K562 (cell line): ENCODE results near the gene UFC1. TPM values are rescaled to one million over a fixed set of nuclear protein-coding genes. Genes with fewer than 3 reads are reported as not detected.

Experiments used
- ELF4 ChIP-seq: fragments of 450-650 bp; formaldehyde crosslinking; IDR thresholded peaks from 2 replicates; pipeline ENCODE4 v1.4.0; 2022; ENCODE audit warnings: missing genetic modification characterization
- EP400 ChIP-seq: fragments of 450-650 bp; IDR thresholded peaks from 2 replicates; pipeline ENCODE4 v1.6.1; 2017; ENCODE audit warnings: antibody characterized with exemption, mild to moderate bottlenecking, moderate library complexity
- HSF4 ChIP-seq: fragments of 250-450 bp; sonication (Bioruptor Pico); IDR thresholded peaks from 2 replicates; pipeline ENCODE4 v2.1.2; 2022; ENCODE audit warnings: mild to moderate bottlenecking, moderate library complexity, borderline replicate concordance
- MLX ChIP-seq, 2 experiments: fragments of 450-650 bp in 1 of 2; sonication (generic) in 1 of 2; formaldehyde crosslinking; conservative IDR thresholded peaks; 2 replicates each; pipeline versions ENCODE4 v1.4.0 to v1.8.1; 2020 to 2022; ENCODE audit warnings: mild to moderate bottlenecking in 1 of 2, missing genetic modification reagents in 1 of 2
- MYBL2 ChIP-seq, 2 experiments: fragments of 450-650 bp in 1 of 2; sonication (generic) in 1 of 2; formaldehyde crosslinking in 1 of 2; IDR thresholded peaks; 2 replicates each; pipeline versions ENCODE4 v1.6.1 to v1.8.1; 2017 to 2022; ENCODE audit warnings: borderline replicate concordance in 1 of 2, inconsistent platforms in 1 of 2, low read depth in 1 of 2, mild to moderate bottlenecking in 1 of 2, missing genetic modification reagents in 1 of 2, moderate library complexity in 1 of 2
- NCOA4 ChIP-seq: fragments of 450-650 bp; IDR thresholded peaks from 2 replicates; pipeline ENCODE4 v1.6.1; 2018; ENCODE audit warnings: mild to moderate bottlenecking; ENCODE audit not compliant: partially characterized antibody
- PREB ChIP-seq: sonication (generic); formaldehyde crosslinking; IDR thresholded peaks from 2 replicates; pipeline ENCODE4 v1.8.1; 2023; ENCODE audit warnings: mild to moderate bottlenecking, missing genetic modification reagents
- RBM17 ChIP-seq: fragments of 200-400 bp; formaldehyde crosslinking; IDR thresholded peaks from 2 replicates; pipeline ENCODE4 v1.6.1; 2017; ENCODE audit warnings: low read depth, mild to moderate bottlenecking, low read length, borderline replicate concordance
- RCOR1 ChIP-seq, 2 experiments: IDR thresholded peaks; 2 replicates each; pipeline ENCODE4 v1.6.1; 2012; ENCODE audit warnings: low read depth in 2 of 2, low read length in 2 of 2, borderline replicate concordance in 1 of 2, improper control_type of control experiment in 1 of 2
- SNRNP70 ChIP-seq: fragments of 200-400 bp; formaldehyde crosslinking; optimal IDR thresholded peaks from 2 replicates; pipeline ENCODE3; 2017; ENCODE audit warnings: low read depth, low read length
- SOX6 ChIP-seq: fragments of 450-650 bp; IDR thresholded peaks from 2 replicates; pipeline ENCODE4 v1.6.1; 2014; ENCODE audit warnings: mild to moderate bottlenecking
- TEAD4 ChIP-seq, 2 experiments: sonication (generic) in 1 of 2; formaldehyde crosslinking in 1 of 2; IDR thresholded peaks; 2 replicates each; pipeline versions ENCODE4 v1.6.1 to v1.8.0; 2012 to 2022; ENCODE audit warnings: borderline replicate concordance in 1 of 2, inconsistent platforms in 1 of 2, low read length in 1 of 2, mild to moderate bottlenecking in 1 of 2, missing genetic modification reagents in 1 of 2
- U2AF1 ChIP-seq: fragments of 200-400 bp; formaldehyde crosslinking; optimal IDR thresholded peaks from 2 replicates; pipeline ENCODE3; 2017; ENCODE audit warnings: mild to moderate bottlenecking, low read depth, low read length, moderate library complexity
- ZBTB11 ChIP-seq, 3 experiments: fragments of 200-800 bp in 1 of 3; fragments of 250-450 bp in 1 of 3; fragments of 450-650 bp in 1 of 3; sonication (Bioruptor Pico) in 1 of 3; sonication (Bioruptor generic) in 1 of 3; formaldehyde crosslinking in 1 of 3; IDR thresholded peaks; 2 replicates each; pipeline versions ENCODE4 v1.6.1 to v1.8.0; 2016 to 2022; ENCODE audit warnings: mild to moderate bottlenecking in 2 of 3, missing genetic modification characterization in 2 of 3, missing compliant biosample characterization in 1 of 3, moderate library complexity in 1 of 3
- ZNF347 ChIP-seq: fragments of 450-650 bp; formaldehyde crosslinking; IDR thresholded peaks from 2 replicates; pipeline ENCODE4 v1.4.0; 2020; ENCODE audit warnings: low read depth, mild to moderate bottlenecking, moderate library complexity
- ZNF639 ChIP-seq, 2 experiments: fragments of 200-800 bp in 1 of 2; sonication (Bioruptor generic) in 1 of 2; sonication (generic) in 1 of 2; formaldehyde crosslinking in 1 of 2; IDR thresholded peaks in 1 of 2; conservative IDR thresholded peaks in 1 of 2; 2 replicates each; pipeline versions ENCODE4 v1.5.0 to v1.6.1; 2016 to 2020; ENCODE audit warnings: missing compliant biosample characterization in 1 of 2, missing genetic modification characterization in 1 of 2, missing genetic modification reagents in 1 of 2
- ZZZ3 ChIP-seq: fragments of 450-650 bp; IDR thresholded peaks from 2 replicates; pipeline ENCODE4 v1.6.1; 2016; ENCODE audit warnings: antibody characterized with exemption, mild to moderate bottlenecking, moderate library complexity
- polyA plus RNA-seq, 8 experiments: library from polyadenylated mRNA; depleted of rRNA in 4 of 8; stranded (reverse) in 5 of 8; unstranded in 3 of 8; fragments of >200 nt; fragmentation: Nextera tagmentation in 2 of 8; fragmentation: Illumina TruSeq in 1 of 8; extraction: Ambion mirVana in 2 of 8; extraction: Trizol in 1 of 8; gene quantifications; 2 replicates each; pipeline versions ENCODE4 v1.2.1 to v1.2.3, GENCODE V29; 2011 to 2014; ENCODE audit warnings: inconsistent platforms in 1 of 8, missing spikeins in 1 of 8
- total RNA-seq, 7 experiments: library from RNA; depleted of rRNA in 6 of 7; stranded (reverse); fragments of >200 nt in 6 of 7; fragmentation: Illumina TruSeq in 2 of 7; extraction: Trizol in 2 of 7; gene quantifications; 2 replicates each; pipeline versions ENCODE4 v1.2.1 to v1.2.3, GENCODE V29; 2011 to 2021; ENCODE audit warnings: low replicate concordance in 1 of 7

The UFC1 gene
- total and polyA plus RNA-seq, 9 of the 15 experiments (the other 6 are each of a cell fraction or from before 2014, with no cell fraction given) = 92.8 to 220 (median 161) TPM

GRCh38 chr1:161119092-161119903 is 34.5 kb upstream of the UFC1 start (continued):
- TF ChIP-seq ZBTB11 (CRISPR knock-in tag; IDR thresholded peaks at IDR 0.05) (no peak), PREB (CRISPR knock-in tag) (no peak), MLX (CRISPR knock-in tag; conservative IDR thresholded peaks at IDR 0.05) (no peak), RBM17 (no peak), ZNF639 (CRISPR knock-in tag; conservative IDR thresholded peaks at IDR 0.05 in 1 of 2, IDR thresholded peaks at IDR 0.05 in 1 of 2) (no peak), ZZZ3 (no peak), EP400 (no peak), TEAD4 (IDR thresholded peaks at IDR 0.05; ENCODE audit: low read length) (no peak; the same call in 1 of the 2 replicates), TEAD4 (CRISPR knock-in tag; IDR thresholded peaks at IDR 0.05; ENCODE audit: borderline replicate concordance) (no peak), U2AF1 (no peak), SOX6 (no peak), ELF4 (CRISPR knock-in tag) (no peak), SNRNP70 (no peak), NCOA4 (no peak), HSF4 (CRISPR knock-in tag) (no peak), ZNF347 (CRISPR knock-in tag) (no peak), RCOR1 (IDR thresholded peaks at IDR 0.05; ENCODE audit: borderline replicate concordance in 1 of 2, low read depth in 2 of 2, low read length in 2 of 2) (peak in 1 of 2 experiments; percentile 23; a peak in 1 of 4 replicates), MYBL2 (IDR thresholded peaks at IDR 0.05; ENCODE audit: low read depth) (no peak), MYBL2 (CRISPR knock-in tag; IDR thresholded peaks at IDR 0.05; ENCODE audit: borderline replicate concordance) (no peak)
